ENCODE data around the gene TRAPPC6A.
A peak's percentile ranks its signal among the peaks of the same experiment; 100 is the strongest.

The TRAPPC6A gene

GRCh38 chr19:45150180-45150579 lies 27.9 kb downstream of the TRAPPC6A start:
- no peak for FAIRE-seq
- no peak for DNase-seq (ENCODE audit: insufficient read length, low spot score)

- FAIRE-seq (no peak), DNase-seq (ENCODE audit: insufficient read length, low spot score) (no peak)
These were observed 28.9 kb downstream of the TRAPPC6A start for GRCh38 chr19:45149129-45149528.

- FAIRE-seq (no peak), DNase-seq (ENCODE audit: insufficient read length, low spot score) (no peak)
These were observed 30.0 kb downstream of the TRAPPC6A start for GRCh38 chr19:45147835-45148676.

- no peak for FAIRE-seq
- no peak for DNase-seq (ENCODE audit: insufficient read length, low spot score)
These were observed 31.3 kb downstream of the TRAPPC6A start for GRCh38 chr19:45146741-45147205.

GRCh38 chr19:45146251-45146650 lies 31.8 kb downstream of the TRAPPC6A start:
- FAIRE-seq (no peak), DNase-seq (ENCODE audit: insufficient read length, low spot score) (no peak)

- FAIRE-seq, result no peak
- DNase-seq (ENCODE audit: insufficient read length, low spot score), result no peak
These were observed 32.5 kb downstream of the TRAPPC6A start for GRCh38 chr19:45145270-45146189.

- FAIRE-seq (no peak), DNase-seq (ENCODE audit: insufficient read length, low spot score) (no peak)
These were observed 33.4 kb downstream of the TRAPPC6A start for GRCh38 chr19:45144431-45145269.

- DNase-seq (ENCODE audit: insufficient read length, low spot score) (no peak), FAIRE-seq (no peak)
These were observed 35.3 kb downstream of the TRAPPC6A start for GRCh38 chr19:45142726-45143110.

GRCh38 chr19:45142016-45142725 lies 35.9 kb downstream of the TRAPPC6A start:
- no peak for FAIRE-seq

GRCh38 chr19:45141203-45141900 lies 36.7 kb downstream of the TRAPPC6A start:
- no peak for DNase-seq (ENCODE audit: insufficient read length, low spot score)
- FAIRE-seq, result no peak

More at GRCh38 chr19:45142016-45142725, 35.9 kb downstream of the TRAPPC6A start:
- no peak for DNase-seq (ENCODE audit: insufficient read length, low spot score)

GRCh38 chr19:45140533-45140932 lies 37.5 kb downstream of the TRAPPC6A start:
- no peak for DNase-seq (ENCODE audit: insufficient read length, low spot score)
- FAIRE-seq, result no peak

GRCh38 chr19:45140144-45140503 lies 37.9 kb downstream of the TRAPPC6A start:
- FAIRE-seq, result no peak
- DNase-seq (ENCODE audit: insufficient read length, low spot score), result no peak

- DNase-seq (ENCODE audit: insufficient read length, low spot score), result no peak
- FAIRE-seq, result no peak
These were observed 38.5 kb downstream of the TRAPPC6A start for GRCh38 chr19:45139286-45140143.

- no peak for DNase-seq (ENCODE audit: insufficient read length, low spot score)
- FAIRE-seq, result no peak
These were observed 39.7 kb downstream of the TRAPPC6A start for GRCh38 chr19:45138303-45138751.

- peak; percentile 91 for DNase-seq (ENCODE audit: insufficient read length, low spot score)
These were observed 40.8 kb downstream of the TRAPPC6A start for GRCh38 chr19:45137179-45137761.

GRCh38 chr19:45136507-45137178 lies 41.4 kb downstream of the TRAPPC6A start:
- DNase-seq (ENCODE audit: insufficient read length, low spot score), result peak; percentile 63
- FAIRE-seq, result peak; percentile 89

More at GRCh38 chr19:45137179-45137761, 40.8 kb downstream of the TRAPPC6A start:
- peak; percentile 100 for FAIRE-seq

GRCh38 chr19:45135176-45135885 lies 42.7 kb downstream of the TRAPPC6A start:
- DNase-seq (ENCODE audit: insufficient read length, low spot score) (no peak), FAIRE-seq (no peak)

All from GM19239 (cell line).